ENCODE results near the gene STIM2. TPM values are rescaled to one million over a fixed set of nuclear protein-coding genes. Genes with fewer than 3 reads are reported as not detected.

STIM2 gene
- total and polyA plus RNA-seq, 10 of the 15 experiments (the other 5 are each of a cell fraction or from before 2014, with no cell fraction given), result 4.7 to 41.5 (median 16.9) TPM

GRCh38 chr4:26860922-26861433 lies 337 bp downstream of the STIM2 start (continued):
- no peak for TF ChIP-seq CBFB (IDR thresholded peaks at IDR 0.05; ENCODE audit: low read depth)

GRCh38 chr4:26861434-26862186 lies 969 bp downstream of the STIM2 start:
- ATAC-seq (peak; percentile 58), DNase-seq (ENCODE audit: low read depth, low spot score) (no peak), FAIRE-seq (no peak)
- Histone ChIP-seq H3K9me3 (replicated peaks; ENCODE audit: control insufficient read depth, insufficient read depth, low read length) (no peaks in the 10 kb centered on the region), H3K4me1 (ENCODE audit: control insufficient read depth, insufficient read depth, low read length) (peaks cover 20% of the 10 kb centered on the region), H3K4me3 (peak overlapping the region; percentile 84), H2AFZ (ENCODE audit: control insufficient read depth, low read depth, low read length) (peak overlapping the region; percentile 75), H3K27me3 (replicated peaks in 1 of 2; ENCODE audit: control insufficient read depth in 2 of 2, insufficient read depth in 2 of 2, low read length in 1 of 2) (no peaks in the 10 kb centered on the region), H4K20me1 (ENCODE audit: control insufficient read depth, insufficient read depth) (no peaks in the 10 kb centered on the region; the same call in 1 of the 2 replicates), H3K36me3 (ENCODE audit: control insufficient read depth in 2 of 2, insufficient read depth in 2 of 2, low read length in 1 of 2) (no peaks in the 10 kb centered on the region), H3K79me2 (ENCODE audit: control insufficient read depth, insufficient read depth, low read length) (peaks cover 56% of the 10 kb centered on the region), H3K9ac (ENCODE audit: control insufficient read depth, insufficient read depth, low read length) (peak overlapping the region; percentile 67), H3K27ac (ENCODE audit: control insufficient read depth, insufficient read depth) (peak overlapping the region; percentile 72), H3K4me2 (ENCODE audit: control insufficient read depth, insufficient read depth) (peak overlapping the region; percentile 81; the same call in 1 of the 2 replicates)
- WGBS (ENCODE audit: insufficient coverage, insufficient replicate concordance, low lambda C conversion rate, missing lambda C conversion rate), result 2% methylated on average over 33 of the region's 36 CpGs
- TSS peak; percentile 53 for BruUV-seq (replicated peaks)
- in situ Hi-C loops (cut with MboI) (no loop called here), intact Hi-C loops (cut with micrococcal nuclease; ENCODE audit: unreplicated experiment) (loop anchor here (1.0 to 5.0 kb wide), 7 partner anchors 25 to 404 kb away; partner anchors contain the start of gene TBC1D19)
- RAD21 ChIA-PET (ENCODE audit: unreplicated experiment), result interaction anchor here (0.7 to 4.1 kb wide), 21 partner anchors 12 to 148 kb away, joined by 3 to 55 read pairs (median 5); no protein-coding TSS in a partner anchor
- POLR2A ChIA-PET, result interaction anchor here (0.6 to 4.1 kb wide), 17 partner anchors 9 to 961 kb away, joined by 3 to 51 read pairs (median 4); no protein-coding TSS in a partner anchor
- SMC1A ChIA-PET (ENCODE audit: uncharacterized antibody, unreplicated experiment), result interaction anchor here (1.0 to 4.2 kb wide), 13 partner anchors 9 to 148 kb away, joined by 3 to 55 read pairs (median 7); no protein-coding TSS in a partner anchor
- CTCF ChIA-PET, result interaction anchor here (0.5 to 3.4 kb wide), 12 partner anchors 15 to 149 kb away, joined by 3 to 15 read pairs (median 4); no protein-coding TSS in a partner anchor
- TF ChIP-seq SPI1 (IDR thresholded peaks at IDR 0.05; ENCODE audit: borderline replicate concordance, insufficient read depth, low read depth, low read length) (no peak; the same call in 1 of the 2 replicates), TCF12 (IDR thresholded peaks at IDR 0.05; ENCODE audit: low read depth, low read length) (0 out of 2 replicates have a peak, but pooled peaks have one; percentile 51), ZNF384 (IDR thresholded peaks at IDR 0.05; ENCODE audit: borderline replicate concordance, low read depth, low read length) (peak; percentile 79), HDAC6 (IDR thresholded peaks at IDR 0.05; ENCODE audit: unreplicated experiment) (no peak), IKZF1 (conservative IDR thresholded peaks at IDR 0.05) (peak; percentile 68; the same call in 1 of the 2 replicates), ETV6 (conservative IDR thresholded peaks at IDR 0.05 in 1 of 2, IDR thresholded peaks at IDR 0.05 in 1 of 2; ENCODE audit: borderline replicate concordance in 1 of 2, low read depth in 1 of 2) (no peak), ZBTB40 (IDR thresholded peaks at IDR 0.05; ENCODE audit: borderline replicate concordance) (no peak), NR2F1 (conservative IDR thresholded peaks at IDR 0.05) (no peak), BHLHE40 (IDR thresholded peaks at IDR 0.05; ENCODE audit: borderline replicate concordance in 1 of 2, low read depth in 2 of 2, low read length in 1 of 2) (no peak), RAD21 (IDR thresholded peaks at IDR 0.05; ENCODE audit: insufficient read depth, low read depth, low read length) (peak; percentile 8; the same call in 1 of the 2 replicates), RELB (IDR thresholded peaks at IDR 0.05; ENCODE audit: low read depth) (peak; percentile 57; the same call in 1 of the 2 replicates), CBFB (IDR thresholded peaks at IDR 0.05; ENCODE audit: low read depth) (0 out of 2 replicates have a peak, but pooled peaks have one; percentile 34)

Data from GM12878 (cell line).